ENCODE measurements around the gene CBX6.
"Not testable (repeated sequence)": the region's sequence is repeated elsewhere in the genome, so short reads cannot be mapped to it uniquely, and the experiment has no call there.

CBX6 gene

DNA sequence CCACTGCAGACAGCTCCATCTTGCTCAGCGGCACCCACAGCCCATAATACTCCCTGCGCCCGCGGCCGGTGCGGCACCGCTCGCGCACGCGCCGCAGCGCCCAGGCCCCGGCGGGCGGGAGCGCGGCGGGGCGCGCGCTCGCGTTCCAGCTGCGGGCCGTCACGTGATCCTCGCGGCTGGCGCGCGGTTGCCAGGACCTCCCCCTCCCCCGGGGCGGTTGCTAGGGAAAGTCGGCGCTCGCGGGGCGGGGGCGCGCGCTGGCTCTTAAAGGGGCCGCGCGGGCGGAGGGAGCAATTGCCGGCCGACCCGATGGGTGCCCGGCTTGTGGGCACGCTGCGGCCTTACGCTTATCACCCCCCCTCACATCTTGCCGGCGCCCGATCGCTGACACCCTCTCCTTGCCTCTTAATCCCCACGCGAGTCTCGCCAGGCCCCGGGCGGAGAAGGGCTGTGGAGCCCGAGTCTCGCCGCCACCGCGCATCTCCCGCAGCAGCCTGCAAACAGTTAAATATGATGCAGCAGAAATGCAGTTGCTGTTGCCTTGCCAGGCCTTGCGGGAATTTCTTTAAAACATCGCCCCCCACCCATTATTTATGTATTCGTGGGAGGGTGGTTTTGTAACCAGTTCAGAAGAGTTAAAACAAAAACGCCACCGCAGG is at the start of gene CBX6:
TSS of gene CBX6 (minus strand) at position 45 of the 659 bp plus-strand sequence. CDS start at position 19, 26 bp downstream.
- Histone ChIP-seq H3K9me3 (ENCODE audit: control insufficient read depth, low read length) (no peaks in the 10 kb centered on the region), H3K27me3 (replicated peaks; ENCODE audit: control insufficient read depth, insufficient read depth, low read length) (peaks cover 6% of the 10 kb centered on the region), H3K9ac (ENCODE audit: low read length) (peak within 1 kb of the TSS; percentile 97), H3K4me3 (ENCODE audit: low read length) (peak within 1 kb of the TSS; percentile 88), H3K36me3 (ENCODE audit: control insufficient read depth, insufficient read depth, low read length, severe bottlenecking) (peaks cover 8% of the 10 kb centered on the region), H3K4me1 (ENCODE audit: control insufficient read depth, insufficient read depth, low read length) (peaks cover 32% of the 10 kb centered on the region)
- DNase-seq (ENCODE audit: low read depth), result peak; percentile 98

DNA sequence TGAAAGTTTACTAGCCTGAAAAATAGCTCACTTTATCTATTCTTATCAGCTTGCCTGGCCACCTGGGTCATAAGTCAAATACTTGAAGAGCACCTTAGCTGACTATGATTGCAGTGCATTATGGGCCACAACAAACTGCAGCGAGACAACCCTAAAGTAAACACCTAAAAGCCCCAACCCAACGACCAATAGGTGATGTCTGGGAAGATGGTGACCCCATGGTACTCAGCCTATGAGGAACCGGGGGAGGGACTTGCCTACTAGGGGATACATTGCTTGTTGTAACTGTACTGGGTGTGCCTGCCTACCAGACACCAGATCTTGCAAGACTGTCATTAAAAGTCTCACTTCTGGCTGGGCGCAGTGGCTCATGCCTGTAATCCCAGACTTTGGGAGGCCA is 49.8 kb upstream of the CBX6 start:
- H3K9me3 ChIP-seq (ENCODE audit: control insufficient read depth, low read length), result no peaks in the 10 kb centered on the region
- no peak for DNase-seq (ENCODE audit: low read depth)
- H3K36me3 ChIP-seq (ENCODE audit: control insufficient read depth, insufficient read depth, low read length, severe bottlenecking), result no peaks in the 10 kb centered on the region
- H3K4me3 ChIP-seq (ENCODE audit: low read length), result no peak overlapping the region
- H3K9ac ChIP-seq (ENCODE audit: low read length), result no peak overlapping the region
- peaks cover 18% of the 10 kb centered on the region for H3K27me3 ChIP-seq (replicated peaks; ENCODE audit: control insufficient read depth, insufficient read depth, low read length)
- H3K4me1 ChIP-seq (ENCODE audit: control insufficient read depth, insufficient read depth, low read length), result peaks cover 15% of the 10 kb centered on the region

DNA sequence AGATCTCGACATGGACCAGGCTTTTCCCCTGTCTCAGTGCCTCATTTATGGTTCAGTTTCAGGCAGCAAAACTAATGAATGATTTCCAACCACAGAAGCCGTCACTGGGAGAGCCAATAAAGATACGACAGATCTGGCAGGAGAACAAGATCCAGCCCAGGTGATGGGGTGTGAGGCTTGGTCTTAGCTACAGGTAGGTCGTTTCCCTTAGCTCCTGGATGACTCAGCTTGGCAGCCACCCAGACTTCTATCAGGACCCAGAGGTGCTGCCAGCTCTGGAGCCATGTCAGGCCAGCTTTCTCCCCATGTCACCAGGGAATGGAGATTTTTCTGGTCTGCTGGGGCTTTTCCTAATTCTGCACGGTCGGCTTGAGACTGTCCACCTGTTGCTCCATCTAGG is 49.1 kb upstream of the CBX6 start:
- Histone ChIP-seq H3K9me3 (ENCODE audit: control insufficient read depth, low read length) (no peaks in the 10 kb centered on the region), H3K4me3 (ENCODE audit: low read length) (no peak overlapping the region), H3K4me1 (ENCODE audit: control insufficient read depth, insufficient read depth, low read length) (peaks cover 15% of the 10 kb centered on the region), H3K9ac (ENCODE audit: low read length) (no peak overlapping the region), H3K36me3 (ENCODE audit: control insufficient read depth, insufficient read depth, low read length, severe bottlenecking) (no peaks in the 10 kb centered on the region), H3K27me3 (replicated peaks; ENCODE audit: control insufficient read depth, insufficient read depth, low read length) (peaks cover 18% of the 10 kb centered on the region)
- DNase-seq (ENCODE audit: low read depth), result no peak

GRCh38 chr22:38919631-38920190 is 47.7 kb upstream of the CBX6 start:
- Histone ChIP-seq H3K36me3 (ENCODE audit: control insufficient read depth, insufficient read depth, low read length, severe bottlenecking) (no peaks in the 10 kb centered on the region), H3K9me3 (ENCODE audit: control insufficient read depth, low read length) (no peaks in the 10 kb centered on the region), H3K4me3 (ENCODE audit: low read length) (no peak overlapping the region), H3K9ac (ENCODE audit: low read length) (no peak overlapping the region), H3K27me3 (replicated peaks; ENCODE audit: control insufficient read depth, insufficient read depth, low read length) (peaks cover 18% of the 10 kb centered on the region), H3K4me1 (ENCODE audit: control insufficient read depth, insufficient read depth, low read length) (peaks cover 10% of the 10 kb centered on the region)
- DNase-seq (ENCODE audit: low read depth), result no peak

DNA sequence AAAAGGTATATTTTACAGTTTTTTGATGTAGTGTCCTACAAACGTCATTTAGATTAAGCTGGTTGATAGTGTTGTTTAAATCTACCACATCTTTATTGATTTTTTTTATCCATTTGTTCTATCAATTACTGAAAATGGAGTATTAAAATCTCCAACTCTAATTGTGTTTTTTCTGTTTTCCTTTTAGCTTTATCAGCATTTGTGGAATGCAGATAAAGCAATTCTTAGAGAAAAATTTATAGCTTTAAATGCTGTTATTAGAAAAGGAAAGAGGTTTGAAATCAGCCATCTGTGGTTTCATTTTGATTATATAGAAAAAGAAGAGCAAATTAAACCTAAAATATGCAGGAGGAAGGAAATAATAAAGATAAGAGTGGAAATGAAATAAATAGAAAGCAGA is 39.4 kb upstream of the CBX6 start:
- Histone ChIP-seq H3K27me3 (replicated peaks; ENCODE audit: control insufficient read depth, insufficient read depth, low read length) (peaks cover 26% of the 10 kb centered on the region), H3K4me1 (ENCODE audit: control insufficient read depth, insufficient read depth, low read length) (no peaks in the 10 kb centered on the region), H3K4me3 (ENCODE audit: low read length) (no peak overlapping the region), H3K9me3 (ENCODE audit: control insufficient read depth, low read length) (no peaks in the 10 kb centered on the region), H3K9ac (ENCODE audit: low read length) (no peak overlapping the region), H3K36me3 (ENCODE audit: control insufficient read depth, insufficient read depth, low read length, severe bottlenecking) (no peaks in the 10 kb centered on the region)
- no peak for DNase-seq (ENCODE audit: low read depth)

DNA sequence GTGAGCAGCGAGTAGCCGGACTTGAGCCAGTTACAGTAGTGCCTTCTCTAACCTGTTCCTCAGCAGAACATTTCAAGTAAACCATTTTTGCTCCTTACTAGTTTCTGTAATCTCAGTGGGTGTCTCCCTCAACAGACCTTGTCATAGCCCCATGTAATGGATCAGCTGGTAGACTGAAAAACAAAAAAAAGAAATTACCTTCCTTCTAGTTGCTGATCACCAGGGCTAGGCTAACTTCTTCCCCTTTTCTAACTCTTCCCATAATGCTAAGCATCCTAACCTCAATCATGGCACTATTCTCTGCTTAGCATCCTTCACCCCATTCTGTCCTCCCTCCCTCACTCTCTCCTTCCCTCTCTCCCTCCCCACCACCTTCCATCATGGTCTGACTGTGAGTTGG is 35.8 kb upstream of the CBX6 start:
- Histone ChIP-seq H3K4me3 (ENCODE audit: low read length) (no peak overlapping the region), H3K36me3 (ENCODE audit: control insufficient read depth, insufficient read depth, low read length, severe bottlenecking) (no peaks in the 10 kb centered on the region), H3K9me3 (ENCODE audit: control insufficient read depth, low read length) (peaks cover 8% of the 10 kb centered on the region), H3K4me1 (ENCODE audit: control insufficient read depth, insufficient read depth, low read length) (no peaks in the 10 kb centered on the region), H3K9ac (ENCODE audit: low read length) (no peak overlapping the region), H3K27me3 (replicated peaks; ENCODE audit: control insufficient read depth, insufficient read depth, low read length) (peaks cover 26% of the 10 kb centered on the region)
- DNase-seq (ENCODE audit: low read depth), result no peak

GRCh38 chr22:38906052-38906451 is 34.0 kb upstream of the CBX6 start:
- no peaks in the 10 kb centered on the region for H3K36me3 ChIP-seq (ENCODE audit: control insufficient read depth, insufficient read depth, low read length, severe bottlenecking)
- no peak for DNase-seq (ENCODE audit: low read depth)
- H3K4me1 ChIP-seq (ENCODE audit: control insufficient read depth, insufficient read depth, low read length), result no peaks in the 10 kb centered on the region
- peaks cover 26% of the 10 kb centered on the region for H3K27me3 ChIP-seq (replicated peaks; ENCODE audit: control insufficient read depth, insufficient read depth, low read length)
- no peak overlapping the region for H3K4me3 ChIP-seq (ENCODE audit: low read length)
- no peak overlapping the region for H3K9ac ChIP-seq (ENCODE audit: low read length)
- peaks cover 8% of the 10 kb centered on the region for H3K9me3 ChIP-seq (ENCODE audit: control insufficient read depth, low read length)

DNA sequence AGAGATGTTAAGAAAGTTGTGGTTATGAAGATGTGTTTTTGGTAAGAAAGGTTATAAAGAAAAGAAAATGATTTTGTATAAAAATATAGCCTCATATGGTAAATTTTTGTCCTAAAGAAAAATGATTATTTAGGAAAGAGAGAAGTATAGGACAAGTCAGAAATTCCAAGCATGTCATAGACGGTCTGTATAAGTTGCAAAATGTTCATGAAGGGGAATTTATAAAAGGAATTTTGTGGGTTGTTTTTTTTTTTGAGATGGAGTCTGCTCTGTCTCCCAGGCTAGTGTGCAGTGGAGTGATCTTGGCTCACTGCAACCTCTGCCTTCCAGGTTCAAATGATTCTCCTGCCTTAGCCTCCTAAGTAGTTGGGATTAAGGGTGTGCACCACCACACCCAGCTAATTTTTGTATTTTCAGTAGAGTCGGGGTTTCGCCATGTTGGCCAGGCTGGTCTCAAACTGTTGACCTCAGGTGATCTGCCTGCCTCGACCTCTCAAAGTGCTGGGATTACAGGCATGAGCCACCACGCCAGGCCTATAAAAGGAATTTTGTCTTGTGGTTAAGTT is 32.1 kb upstream of the CBX6 start:
- H3K27me3 ChIP-seq (replicated peaks; ENCODE audit: control insufficient read depth, insufficient read depth, low read length), result peaks cover 16% of the 10 kb centered on the region
- H3K4me1 ChIP-seq (ENCODE audit: control insufficient read depth, insufficient read depth, low read length); DNase-seq (ENCODE audit: low read depth); H3K36me3 ChIP-seq (ENCODE audit: control insufficient read depth, insufficient read depth, low read length, severe bottlenecking); H3K9ac ChIP-seq (ENCODE audit: low read length); H3K9me3 ChIP-seq (ENCODE audit: control insufficient read depth, low read length); H3K4me3 ChIP-seq (ENCODE audit: low read length): not testable (repeated sequence)

- H3K4me1 ChIP-seq (ENCODE audit: control insufficient read depth, insufficient read depth, low read length), result no peaks in the 10 kb centered on the region
- H3K9ac ChIP-seq (ENCODE audit: low read length), result no peak overlapping the region
- H3K36me3 ChIP-seq (ENCODE audit: control insufficient read depth, insufficient read depth, low read length, severe bottlenecking), result no peaks in the 10 kb centered on the region
- no peak for DNase-seq (ENCODE audit: low read depth)
- no peak overlapping the region for H3K4me3 ChIP-seq (ENCODE audit: low read length)
- peaks cover 8% of the 10 kb centered on the region for H3K9me3 ChIP-seq (ENCODE audit: control insufficient read depth, low read length)
- no peaks in the 10 kb centered on the region for H3K27me3 ChIP-seq (replicated peaks; ENCODE audit: control insufficient read depth, insufficient read depth, low read length)
Measured at GRCh38 chr22:38901111-38901641, 29.2 kb upstream of the CBX6 start.

- no peak for DNase-seq (ENCODE audit: low read depth)
- Histone ChIP-seq H3K9me3 (ENCODE audit: control insufficient read depth, low read length) (peaks cover 8% of the 10 kb centered on the region), H3K4me3 (ENCODE audit: low read length) (no peak overlapping the region), H3K27me3 (replicated peaks; ENCODE audit: control insufficient read depth, insufficient read depth, low read length) (no peaks in the 10 kb centered on the region), H3K4me1 (ENCODE audit: control insufficient read depth, insufficient read depth, low read length) (no peaks in the 10 kb centered on the region), H3K36me3 (ENCODE audit: control insufficient read depth, insufficient read depth, low read length, severe bottlenecking) (no peaks in the 10 kb centered on the region), H3K9ac (ENCODE audit: low read length) (no peak overlapping the region)
Measured at GRCh38 chr22:38900677-38901076, 28.7 kb upstream of the CBX6 start.

DNA sequence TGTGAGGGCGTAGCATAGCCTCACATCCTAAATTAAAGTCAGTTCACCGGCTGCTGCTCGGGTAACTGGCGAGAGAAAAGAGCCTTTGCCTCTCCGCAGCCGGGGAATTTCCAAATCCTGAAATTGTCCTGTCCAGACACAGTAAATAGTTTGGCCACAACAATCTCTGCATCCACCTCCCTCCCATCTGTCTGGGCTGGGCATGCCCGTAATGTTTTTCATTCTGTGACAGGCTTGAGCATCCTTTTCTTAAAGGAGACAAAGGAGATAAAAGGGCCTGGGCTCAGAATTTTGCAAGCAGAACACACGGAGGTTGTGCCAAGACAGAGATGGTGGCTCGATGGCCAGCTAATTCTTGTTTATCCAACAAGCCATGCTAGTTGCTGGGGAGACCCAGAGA is 19.2 kb upstream of the CBX6 start:
- no peak overlapping the region for H3K4me3 ChIP-seq (ENCODE audit: low read length)
- peak; percentile 9 for DNase-seq (ENCODE audit: low read depth)
- no peaks in the 10 kb centered on the region for H3K36me3 ChIP-seq (ENCODE audit: control insufficient read depth, insufficient read depth, low read length, severe bottlenecking)
- no peak overlapping the region for H3K9ac ChIP-seq (ENCODE audit: low read length)
- peaks cover 4% of the 10 kb centered on the region for H3K4me1 ChIP-seq (ENCODE audit: control insufficient read depth, insufficient read depth, low read length)
- H3K27me3 ChIP-seq (replicated peaks; ENCODE audit: control insufficient read depth, insufficient read depth, low read length), result peaks cover 19% of the 10 kb centered on the region
- H3K9me3 ChIP-seq (ENCODE audit: control insufficient read depth, low read length), result no peaks in the 10 kb centered on the region

Data from adipocyte (in vitro differentiated cells).